ENCODE measurements around the gene RGS10.

DNA sequence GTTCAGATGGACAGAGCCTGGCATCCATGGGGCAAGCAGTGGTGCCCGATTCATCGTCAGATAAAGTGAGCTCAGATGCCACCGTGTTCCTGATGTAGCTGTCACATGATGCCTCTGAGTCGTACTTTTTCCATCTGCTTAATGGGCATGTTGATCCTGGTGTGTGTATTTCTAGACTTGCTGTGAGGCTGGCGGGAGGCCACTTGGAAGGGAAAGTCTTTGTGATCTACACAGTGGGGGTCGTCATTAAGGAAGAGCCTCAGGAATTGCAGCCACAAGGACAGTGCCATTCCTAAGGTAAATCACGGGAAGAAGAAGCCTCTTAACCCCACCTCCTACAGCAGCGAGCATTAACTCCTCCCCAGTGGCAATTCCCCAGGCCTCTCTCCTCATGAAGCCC, 63.0 kb downstream of the RGS10 start:
- TF ChIP-seq, protein P1, sequence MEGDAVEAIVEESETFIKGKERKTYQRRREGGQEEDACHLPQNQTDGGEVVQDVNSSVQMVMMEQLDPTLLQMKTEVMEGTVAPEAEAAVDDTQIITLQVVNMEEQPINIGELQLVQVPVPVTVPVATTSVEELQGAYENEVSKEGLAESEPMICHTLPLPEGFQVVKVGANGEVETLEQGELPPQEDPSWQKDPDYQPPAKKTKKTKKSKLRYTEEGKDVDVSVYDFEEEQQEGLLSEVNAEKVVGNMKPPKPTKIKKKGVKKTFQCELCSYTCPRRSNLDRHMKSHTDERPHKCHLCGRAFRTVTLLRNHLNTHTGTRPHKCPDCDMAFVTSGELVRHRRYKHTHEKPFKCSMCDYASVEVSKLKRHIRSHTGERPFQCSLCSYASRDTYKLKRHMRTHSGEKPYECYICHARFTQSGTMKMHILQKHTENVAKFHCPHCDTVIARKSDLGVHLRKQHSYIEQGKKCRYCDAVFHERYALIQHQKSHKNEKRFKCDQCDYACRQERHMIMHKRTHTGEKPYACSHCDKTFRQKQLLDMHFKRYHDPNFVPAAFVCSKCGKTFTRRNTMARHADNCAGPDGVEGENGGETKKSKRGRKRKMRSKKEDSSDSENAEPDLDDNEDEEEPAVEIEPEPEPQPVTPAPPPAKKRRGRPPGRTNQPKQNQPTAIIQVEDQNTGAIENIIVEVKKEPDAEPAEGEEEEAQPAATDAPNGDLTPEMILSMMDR (IDR thresholded peaks at IDR 0.05): no peak
- TF ChIP-seq POLR2A (IDR thresholded peaks at IDR 0.05) (no peak), EP300 (IDR thresholded peaks at IDR 0.05) (no peak), POLR2AphosphoS5 (IDR thresholded peaks at IDR 0.05) (no peak)

All from upper lobe of left lung (tissue), 4 donors.